ENCODE results near the gene LMX1B.

DNA sequence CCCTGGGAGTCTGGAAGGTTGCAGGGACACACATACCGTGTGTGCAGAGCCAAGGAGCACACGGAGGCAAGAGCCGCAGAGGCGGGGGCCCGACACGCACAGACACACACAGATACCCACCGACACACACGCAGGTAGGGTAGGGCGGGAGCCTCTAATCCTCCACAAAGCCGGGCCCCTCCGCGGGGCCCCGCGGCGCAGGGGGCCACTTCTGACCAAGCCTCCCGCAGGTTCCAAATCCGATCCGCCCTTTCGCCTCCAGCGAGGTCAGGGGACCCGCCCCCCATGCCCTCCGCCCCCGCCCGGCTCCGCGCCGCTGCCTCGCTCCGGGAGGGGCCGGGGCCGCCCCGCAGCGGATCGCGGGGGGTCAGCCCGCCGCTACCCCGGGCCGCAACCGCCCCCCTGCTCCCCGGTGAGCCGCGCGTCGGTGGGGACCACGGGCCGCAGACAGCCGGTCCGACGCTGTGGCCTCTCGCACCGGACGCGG, 1.4 kb upstream of the LMX1B start:
- TF ChIP-seq TAF1 (IDR thresholded peaks at IDR 0.05; ENCODE audit: low read depth) (no peak), YY1 (IDR thresholded peaks at IDR 0.05; ENCODE audit: low read depth) (no peak)
- TF ChIP-seq, protein P1, sequence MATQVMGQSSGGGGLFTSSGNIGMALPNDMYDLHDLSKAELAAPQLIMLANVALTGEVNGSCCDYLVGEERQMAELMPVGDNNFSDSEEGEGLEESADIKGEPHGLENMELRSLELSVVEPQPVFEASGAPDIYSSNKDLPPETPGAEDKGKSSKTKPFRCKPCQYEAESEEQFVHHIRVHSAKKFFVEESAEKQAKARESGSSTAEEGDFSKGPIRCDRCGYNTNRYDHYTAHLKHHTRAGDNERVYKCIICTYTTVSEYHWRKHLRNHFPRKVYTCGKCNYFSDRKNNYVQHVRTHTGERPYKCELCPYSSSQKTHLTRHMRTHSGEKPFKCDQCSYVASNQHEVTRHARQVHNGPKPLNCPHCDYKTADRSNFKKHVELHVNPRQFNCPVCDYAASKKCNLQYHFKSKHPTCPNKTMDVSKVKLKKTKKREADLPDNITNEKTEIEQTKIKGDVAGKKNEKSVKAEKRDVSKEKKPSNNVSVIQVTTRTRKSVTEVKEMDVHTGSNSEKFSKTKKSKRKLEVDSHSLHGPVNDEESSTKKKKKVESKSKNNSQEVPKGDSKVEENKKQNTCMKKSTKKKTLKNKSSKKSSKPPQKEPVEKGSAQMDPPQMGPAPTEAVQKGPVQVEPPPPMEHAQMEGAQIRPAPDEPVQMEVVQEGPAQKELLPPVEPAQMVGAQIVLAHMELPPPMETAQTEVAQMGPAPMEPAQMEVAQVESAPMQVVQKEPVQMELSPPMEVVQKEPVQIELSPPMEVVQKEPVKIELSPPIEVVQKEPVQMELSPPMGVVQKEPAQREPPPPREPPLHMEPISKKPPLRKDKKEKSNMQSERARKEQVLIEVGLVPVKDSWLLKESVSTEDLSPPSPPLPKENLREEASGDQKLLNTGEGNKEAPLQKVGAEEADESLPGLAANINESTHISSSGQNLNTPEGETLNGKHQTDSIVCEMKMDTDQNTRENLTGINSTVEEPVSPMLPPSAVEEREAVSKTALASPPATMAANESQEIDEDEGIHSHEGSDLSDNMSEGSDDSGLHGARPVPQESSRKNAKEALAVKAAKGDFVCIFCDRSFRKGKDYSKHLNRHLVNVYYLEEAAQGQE (IDR thresholded peaks at IDR 0.05; ENCODE audit: low read depth) = no peak
- TF ChIP-seq, protein P2, sequence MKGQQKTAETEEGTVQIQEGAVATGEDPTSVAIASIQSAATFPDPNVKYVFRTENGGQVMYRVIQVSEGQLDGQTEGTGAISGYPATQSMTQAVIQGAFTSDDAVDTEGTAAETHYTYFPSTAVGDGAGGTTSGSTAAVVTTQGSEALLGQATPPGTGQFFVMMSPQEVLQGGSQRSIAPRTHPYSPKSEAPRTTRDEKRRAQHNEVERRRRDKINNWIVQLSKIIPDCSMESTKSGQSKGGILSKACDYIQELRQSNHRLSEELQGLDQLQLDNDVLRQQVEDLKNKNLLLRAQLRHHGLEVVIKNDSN (IDR thresholded peaks at IDR 0.05) = no peak
